ENCODE measurements around the gene HADHB.
A peak's percentile ranks its signal among the peaks of the same experiment; 100 is the strongest.
"Not testable (repeated sequence)": the region's sequence is repeated elsewhere in the genome, so short reads cannot be mapped to it uniquely, and the experiment has no call there.

Gene HADHB

DNA sequence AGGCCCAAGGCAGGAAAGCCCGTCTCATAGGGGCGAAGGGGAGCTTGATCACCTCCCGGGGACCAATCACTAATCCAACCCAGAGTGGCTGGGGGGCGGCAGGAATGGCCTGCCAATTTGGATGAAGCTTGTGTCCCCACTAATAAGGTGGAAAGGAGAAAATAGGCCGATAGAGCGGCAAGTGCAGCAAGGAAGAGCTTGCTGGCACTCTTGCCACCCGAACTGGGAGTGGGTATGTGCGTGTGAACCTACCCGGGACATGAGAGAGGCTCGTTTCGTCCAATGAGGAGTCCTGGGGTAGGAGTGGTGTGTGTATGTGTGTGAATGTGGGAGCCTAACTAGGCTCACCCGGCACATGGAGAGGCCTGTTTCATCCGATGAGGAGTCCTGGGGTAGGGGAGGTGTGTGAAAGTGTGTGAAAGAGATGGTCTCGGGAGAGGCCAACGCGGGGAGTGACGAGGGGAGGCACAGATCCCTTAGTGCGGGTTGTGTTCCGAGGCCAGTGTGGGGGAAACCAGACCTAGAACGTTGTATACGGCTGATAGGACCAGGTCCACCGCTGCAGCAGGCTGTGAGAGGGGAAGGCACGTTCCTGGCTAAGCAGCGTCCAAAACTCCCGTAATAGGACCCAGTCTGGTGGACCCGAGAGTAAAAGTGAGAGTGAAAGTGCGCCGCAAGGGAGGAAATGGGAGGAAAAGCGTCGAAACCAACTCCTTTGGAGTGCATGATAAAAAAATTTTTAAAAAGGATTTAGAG, 54.1 kb downstream of the HADHB start:
- no peak for FAIRE-seq

DNA sequence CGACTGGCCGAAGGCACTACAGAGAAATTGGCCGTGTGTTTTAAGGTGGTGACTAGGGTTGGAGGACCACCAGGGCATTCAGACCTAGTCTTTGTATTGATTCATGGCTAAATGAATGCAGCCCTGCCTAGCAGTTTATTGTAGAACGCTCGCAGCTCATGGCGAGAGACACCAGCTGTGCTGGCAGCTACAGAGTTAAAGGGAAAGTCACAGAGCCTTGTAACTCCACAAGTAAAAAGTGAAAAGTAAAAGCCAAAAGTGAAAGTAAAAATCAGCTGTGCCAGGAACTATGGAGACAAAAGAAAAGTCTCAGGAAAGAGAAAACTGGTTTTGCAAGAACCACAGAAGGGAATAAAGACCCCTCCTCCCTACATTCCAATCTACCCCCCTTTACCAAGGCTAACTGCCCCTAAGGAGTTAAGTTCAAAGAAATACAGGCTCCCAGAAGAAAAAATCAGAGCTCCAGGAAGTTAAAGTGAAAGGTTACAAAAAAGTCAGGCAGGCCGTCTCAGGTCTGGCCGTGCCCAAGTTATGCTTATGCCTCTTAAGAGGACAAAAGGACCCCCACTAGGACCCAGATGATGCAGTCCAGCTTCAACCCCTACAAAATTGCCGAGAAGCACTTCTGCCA, 54.8 kb downstream of the HADHB start:
- peak; percentile 50 for FAIRE-seq

DNA sequence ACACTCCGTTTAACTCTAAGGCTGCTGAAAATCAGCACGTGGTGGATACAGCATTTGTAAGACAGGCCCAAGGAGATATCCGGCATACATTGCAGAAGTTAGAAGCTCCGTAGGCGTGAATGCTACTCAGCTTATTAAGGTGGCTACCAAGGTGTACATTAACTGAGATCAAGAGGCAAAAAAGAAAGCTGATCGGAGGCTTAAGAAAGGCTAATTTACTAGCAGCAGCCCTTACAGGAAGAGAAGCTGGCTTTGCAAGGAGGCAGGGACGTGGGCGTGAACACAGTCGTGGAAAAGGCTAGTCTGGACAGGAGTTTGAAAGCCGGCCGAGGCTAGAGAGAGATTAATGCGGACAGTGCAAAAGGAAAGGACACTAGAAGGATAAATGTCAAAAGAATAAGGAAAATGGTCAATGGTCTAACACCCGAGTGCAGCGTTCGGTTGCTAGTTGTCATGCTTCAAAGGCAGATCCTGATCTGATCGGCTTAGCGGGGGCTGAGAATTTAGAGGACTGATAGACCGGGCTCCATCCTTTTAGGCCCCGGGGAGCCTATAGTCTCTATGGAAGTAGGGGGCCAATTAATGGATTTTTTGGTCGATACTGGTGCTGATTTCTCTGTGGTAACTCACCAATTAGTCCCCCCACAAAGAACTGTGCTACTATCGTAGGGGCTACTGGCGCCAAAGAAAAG, 55.6 kb downstream of the HADHB start:
- FAIRE-seq: no peak

- FAIRE-seq: no peak
These were observed 58.1 kb downstream of the HADHB start for GRCh38 chr2:26302846-26303245.

- FAIRE-seq: not testable (repeated sequence)
These were observed 60.4 kb downstream of the HADHB start for GRCh38 chr2:26305094-26305493.

- FAIRE-seq: no peak
These were observed 60.8 kb downstream of the HADHB start for GRCh38 chr2:26305540-26305939.

DNA sequence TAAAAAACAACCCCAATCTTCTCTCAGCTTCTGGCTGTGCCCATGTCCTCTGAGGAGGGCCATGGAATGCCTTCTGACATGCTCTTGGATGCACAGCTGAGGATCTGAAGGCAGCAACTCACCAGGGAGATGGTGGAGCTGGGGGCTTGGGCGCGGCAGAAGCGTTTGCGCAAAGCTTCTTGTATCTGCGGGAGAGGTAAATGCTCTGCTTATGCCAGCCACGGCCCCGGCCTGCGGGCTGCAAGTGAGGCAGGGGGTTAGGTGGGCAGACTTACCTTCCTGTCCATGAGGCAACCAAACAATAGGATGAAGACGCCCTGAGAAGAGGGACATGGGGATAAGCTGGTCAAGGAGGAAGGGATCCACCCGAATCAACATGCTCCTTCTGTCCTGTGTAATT, 65.2 kb downstream of the HADHB start:
- no peak for FAIRE-seq

- FAIRE-seq: no peak
These were observed 67.7 kb downstream of the HADHB start for GRCh38 chr2:26312471-26312870.

- FAIRE-seq: no peak
These were observed 68.7 kb downstream of the HADHB start for GRCh38 chr2:26313446-26313845.

DNA sequence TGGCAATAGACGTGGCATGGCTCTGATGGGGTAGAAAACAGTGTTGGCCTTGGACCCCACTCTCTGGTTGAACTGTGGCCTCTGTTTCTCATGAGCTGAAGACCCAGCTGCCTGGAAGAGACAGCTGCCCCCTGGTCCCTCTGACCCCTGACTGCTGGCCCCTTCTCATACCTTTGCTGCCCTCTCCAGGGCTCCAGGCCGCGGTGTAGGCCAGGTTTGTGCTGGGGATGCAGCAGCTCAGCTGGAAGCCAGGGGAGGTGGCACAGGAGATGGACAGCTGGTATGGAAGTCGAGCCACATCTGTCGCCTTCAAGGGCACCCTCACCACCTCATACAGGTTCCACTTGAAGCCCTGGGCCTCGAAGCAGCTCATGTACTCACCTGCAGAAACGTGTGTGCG, 69.5 kb downstream of the HADHB start:
- no peak for FAIRE-seq

GRCh38 chr2:26316041-26316440, 71.3 kb downstream of the HADHB start:
- FAIRE-seq: no peak

DNA sequence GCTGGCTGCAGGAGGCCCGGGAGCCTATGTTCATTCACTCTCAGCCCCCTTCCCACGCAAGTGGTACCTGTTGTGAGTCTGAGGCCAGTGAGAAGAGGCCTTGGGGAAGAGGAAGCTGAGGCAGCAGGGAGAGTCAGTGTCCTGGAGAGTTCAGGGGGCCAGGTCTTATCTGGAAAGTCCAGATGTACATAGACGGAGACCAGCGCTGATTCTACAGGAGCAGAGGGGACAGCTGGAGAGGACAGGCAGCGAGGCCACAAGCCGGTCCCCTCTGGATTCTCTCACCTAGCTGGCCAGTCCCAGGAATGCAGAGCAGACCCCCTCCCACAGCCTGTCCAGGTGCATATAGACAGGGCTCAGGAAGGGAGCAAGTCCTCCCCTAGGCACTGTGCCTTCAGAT, 72.1 kb downstream of the HADHB start:
- FAIRE-seq: no peak

DNA sequence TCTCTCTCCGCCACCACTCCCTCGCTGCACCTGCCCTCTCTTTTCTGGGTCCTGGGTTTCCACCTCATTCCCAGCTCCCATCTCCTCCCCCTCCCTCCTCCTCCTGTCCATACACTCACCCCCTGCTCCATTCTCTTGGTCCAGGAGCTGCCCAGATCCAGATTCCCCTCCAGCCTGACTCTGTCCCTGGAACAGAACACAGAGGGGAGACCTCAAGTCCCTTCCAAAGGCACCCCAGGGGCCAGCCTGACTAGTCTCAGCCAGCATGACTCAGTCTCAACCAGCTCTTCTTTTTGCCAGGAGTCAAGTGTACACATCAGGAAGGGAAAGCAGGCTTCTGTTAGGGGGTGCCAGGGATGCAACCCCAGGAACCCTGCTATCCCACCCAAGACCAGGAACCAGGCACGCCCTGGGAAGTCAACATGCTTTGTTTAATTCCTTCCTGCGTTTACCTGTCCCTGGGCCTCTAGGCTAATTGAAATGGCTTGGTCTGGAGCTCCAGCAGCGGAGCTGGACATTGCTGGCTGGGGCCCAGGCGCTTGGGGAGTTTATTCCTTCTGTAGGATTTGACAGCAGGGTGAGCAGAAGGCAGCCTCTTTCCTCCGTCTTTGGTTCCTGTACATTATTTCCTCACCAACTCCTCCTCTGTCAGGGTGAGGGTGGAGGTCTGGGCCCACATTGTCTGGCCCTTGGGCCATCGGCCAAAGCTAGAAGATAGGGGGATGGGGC, 72.8 kb downstream of the HADHB start:
- FAIRE-seq: no peak

- no peak for FAIRE-seq
These were observed 74.2 kb downstream of the HADHB start for GRCh38 chr2:26318950-26319349.

DNA sequence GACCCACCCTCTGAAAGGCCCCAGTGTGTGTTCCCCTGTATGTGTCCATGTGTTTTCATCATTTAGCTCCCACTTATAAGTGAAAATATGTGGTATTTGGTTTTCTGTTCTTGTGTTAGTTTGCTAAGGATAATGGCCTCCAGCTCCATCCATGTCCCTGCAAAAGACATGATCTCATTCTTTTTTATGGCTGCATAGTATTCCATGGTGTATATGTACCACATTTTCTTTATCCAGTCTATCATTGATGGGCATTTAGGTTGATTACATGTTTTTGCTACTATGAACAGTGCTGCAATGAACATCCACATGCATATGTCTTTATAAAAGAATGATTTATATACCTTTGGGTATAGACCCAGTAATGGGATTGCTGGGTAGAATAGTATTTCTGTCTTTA, 79.7 kb downstream of the HADHB start:
- not testable (repeated sequence) for FAIRE-seq

DNA sequence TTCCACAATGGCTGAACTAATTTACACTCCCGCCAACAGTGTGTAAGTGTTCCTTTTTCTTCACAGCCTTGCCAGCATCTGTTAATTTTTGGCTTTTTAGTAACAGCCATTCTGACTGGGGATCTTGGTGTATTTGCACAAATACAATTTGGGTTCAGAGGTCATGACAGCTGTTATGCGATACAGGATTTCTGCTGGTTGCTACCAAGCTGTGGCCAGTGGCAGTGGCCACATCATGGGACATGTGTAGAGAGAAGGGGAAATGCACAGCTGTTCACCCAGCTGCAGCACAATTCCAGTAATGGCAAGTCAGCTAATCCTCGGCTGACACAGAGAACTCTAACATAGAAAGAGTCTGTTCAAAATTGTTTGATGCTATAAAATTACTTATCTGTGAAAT, 80.2 kb downstream of the HADHB start:
- no peak for FAIRE-seq

DNA sequence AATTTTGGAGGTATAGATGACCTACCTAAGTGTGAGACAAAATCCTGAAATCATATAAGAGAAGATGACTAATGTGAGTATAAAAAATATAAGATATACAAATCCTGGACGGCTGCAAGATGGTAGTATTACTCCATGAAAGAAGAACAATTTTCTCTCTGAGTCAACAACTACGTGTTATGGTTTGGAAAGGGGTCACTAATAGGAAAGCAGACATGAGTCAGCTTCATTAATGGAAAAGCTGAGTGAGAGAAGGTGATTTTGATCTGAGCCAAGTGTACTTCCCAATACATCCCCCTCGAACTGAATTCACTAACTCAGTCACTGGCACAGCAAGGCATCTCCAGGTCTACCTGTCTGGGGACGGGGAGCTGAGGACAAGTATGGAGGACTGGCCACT, 81.1 kb downstream of the HADHB start:
- no peak for FAIRE-seq

- no peak for FAIRE-seq
These were observed 81.8 kb downstream of the HADHB start for GRCh38 chr2:26326514-26326913.

DNA sequence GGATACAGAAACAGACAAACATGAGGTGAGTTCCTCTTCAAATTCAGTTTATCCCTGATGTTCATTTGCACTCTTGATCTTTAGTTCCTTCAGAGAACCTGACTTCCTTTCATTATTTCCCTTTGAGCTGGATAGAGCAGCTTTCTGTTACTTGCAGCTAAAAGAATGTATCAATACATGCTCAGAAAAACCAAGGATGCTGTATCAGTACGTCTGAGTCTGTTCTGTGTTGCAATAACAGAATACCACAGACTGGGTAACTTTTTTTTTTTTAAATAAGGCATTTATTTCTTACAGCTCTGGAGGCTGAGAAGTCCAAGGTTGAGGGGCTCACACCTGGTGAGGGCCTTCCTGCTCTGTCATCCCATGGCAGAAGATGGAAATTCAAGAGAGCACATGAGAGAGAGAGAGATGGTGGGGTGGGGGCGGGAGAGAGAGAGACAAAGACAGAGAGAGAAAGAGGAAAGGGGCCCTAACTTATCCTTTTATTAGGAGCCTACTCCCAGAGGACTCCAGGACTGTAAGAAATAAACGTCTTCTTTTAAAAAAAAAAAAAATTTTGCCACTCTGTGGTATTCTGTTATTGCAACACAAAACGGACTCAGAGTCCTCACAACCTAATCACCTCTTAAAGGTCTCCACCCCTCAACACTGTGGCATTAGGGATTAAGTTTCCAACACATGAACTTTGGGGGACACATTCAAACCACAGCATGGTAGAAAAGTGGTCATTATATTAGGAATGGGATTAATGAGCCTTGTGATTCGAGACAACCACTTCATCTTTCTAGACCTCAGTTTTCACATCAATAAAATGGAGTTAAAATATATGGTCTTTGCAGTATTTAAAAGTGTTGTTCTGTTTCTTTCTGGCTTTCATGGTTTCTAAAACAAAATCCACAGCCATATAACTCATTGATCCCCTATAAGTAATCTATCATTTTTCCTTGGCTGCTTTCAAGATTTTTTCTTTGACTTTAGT, 82.8 kb downstream of the HADHB start:
- no peak for FAIRE-seq

DNA sequence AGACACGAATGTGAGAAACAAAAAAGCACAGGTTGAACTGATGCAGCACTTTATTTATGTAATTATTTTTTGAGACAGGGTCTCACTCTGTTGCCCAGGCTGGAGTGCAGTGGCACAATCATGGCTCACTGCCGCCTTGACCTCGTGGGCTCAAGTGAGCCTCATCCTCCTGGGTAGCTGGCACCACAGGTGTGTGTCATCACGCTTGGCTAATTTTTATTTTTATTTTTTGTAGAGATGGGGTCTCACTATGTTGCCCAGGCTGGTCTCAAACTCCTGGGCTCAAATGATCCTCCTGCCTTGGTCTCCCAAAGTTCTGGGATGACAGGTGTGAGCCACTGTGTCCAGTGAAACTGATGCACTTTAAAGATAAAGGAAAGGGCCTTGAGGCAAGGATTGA, 84.3 kb downstream of the HADHB start:
- FAIRE-seq: not testable (repeated sequence)

- FAIRE-seq: peak; percentile 89
These were observed 85.4 kb downstream of the HADHB start for GRCh38 chr2:26330114-26330549.

DNA sequence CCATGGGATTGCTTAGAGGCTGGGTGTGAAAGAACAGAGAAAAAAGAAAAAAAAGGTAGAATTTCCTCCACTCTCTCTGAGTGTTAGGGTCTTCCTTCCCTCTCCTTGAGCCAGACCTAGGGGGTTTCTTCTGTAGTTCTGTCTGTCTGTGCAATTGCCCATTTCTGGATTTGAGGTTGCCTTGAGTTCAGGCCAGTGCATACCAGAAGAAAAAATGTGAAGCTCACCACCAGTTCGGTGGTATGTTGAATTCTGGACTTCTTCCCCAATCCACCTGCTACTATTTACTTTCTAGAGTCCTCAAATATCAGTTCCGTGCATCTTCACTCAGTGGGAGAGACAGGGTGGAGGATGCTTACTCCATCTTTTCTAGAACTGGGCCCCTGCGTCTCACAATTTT, 85.9 kb downstream of the HADHB start:
- no peak for FAIRE-seq
